ENCODE data around the gene OR2T6.
"Not testable (repeated sequence)": the region's sequence is repeated elsewhere in the genome, so short reads cannot be mapped to it uniquely, and the experiment has no call there.

OR2T6 gene, protein sequence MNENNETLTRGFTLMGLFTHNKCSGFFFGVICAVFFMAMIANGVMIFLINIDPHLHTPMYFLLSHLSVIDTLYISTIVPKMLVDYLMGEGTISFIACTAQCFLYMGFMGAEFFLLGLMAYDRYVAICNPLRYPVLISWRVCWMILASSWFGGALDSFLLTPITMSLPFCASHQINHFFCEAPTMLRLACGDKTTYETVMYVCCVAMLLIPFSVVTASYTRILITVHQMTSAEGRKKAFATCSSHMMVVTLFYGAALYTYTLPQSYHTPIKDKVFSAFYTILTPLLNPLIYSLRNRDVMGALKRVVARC

DNA sequence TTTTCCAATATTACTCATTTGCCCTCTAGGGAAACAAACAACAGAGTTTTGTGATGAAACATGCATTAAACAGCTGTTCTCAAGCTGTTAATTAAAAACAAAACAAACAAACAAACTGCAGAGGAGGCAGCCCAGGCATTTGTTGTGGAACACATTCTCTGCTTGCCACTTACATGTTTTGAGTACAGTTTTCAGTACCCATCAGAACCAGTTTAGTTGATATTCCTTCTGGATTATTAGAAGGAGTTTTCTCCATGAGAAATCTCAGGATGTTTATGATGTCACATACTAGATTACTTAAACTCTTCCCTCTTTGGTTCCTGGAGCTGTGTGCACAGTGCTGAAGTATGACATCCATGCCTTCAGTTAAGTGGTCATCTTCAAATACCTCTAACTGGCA, at the start of gene OR2T6:
Gene OR2T6 (plus strand): TSS at position 301 of the 400 bp plus-strand sequence. CDS start 11,863 bp downstream, outside the sequence.
- DNase-seq, result no peak

DNA sequence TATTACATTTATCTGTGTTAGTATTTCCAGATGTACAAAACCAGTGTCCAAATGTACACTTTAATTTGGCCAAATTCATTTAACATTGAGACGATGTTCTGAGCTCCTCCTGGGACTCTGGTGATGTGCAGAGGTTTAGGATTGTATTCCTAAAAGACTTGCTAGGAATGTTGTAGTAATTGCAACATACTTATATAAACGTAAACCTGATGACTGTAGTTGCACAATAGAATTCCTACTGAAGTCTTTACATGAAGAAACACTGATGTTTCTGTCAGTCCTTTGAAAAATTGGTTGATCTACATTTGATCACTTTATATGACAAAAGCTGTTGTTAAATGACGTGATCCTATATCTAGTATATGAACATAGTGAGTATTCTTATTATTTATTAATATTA, 32.1 kb upstream of the OR2T6 start:
- DNase-seq, result no peak

DNA sequence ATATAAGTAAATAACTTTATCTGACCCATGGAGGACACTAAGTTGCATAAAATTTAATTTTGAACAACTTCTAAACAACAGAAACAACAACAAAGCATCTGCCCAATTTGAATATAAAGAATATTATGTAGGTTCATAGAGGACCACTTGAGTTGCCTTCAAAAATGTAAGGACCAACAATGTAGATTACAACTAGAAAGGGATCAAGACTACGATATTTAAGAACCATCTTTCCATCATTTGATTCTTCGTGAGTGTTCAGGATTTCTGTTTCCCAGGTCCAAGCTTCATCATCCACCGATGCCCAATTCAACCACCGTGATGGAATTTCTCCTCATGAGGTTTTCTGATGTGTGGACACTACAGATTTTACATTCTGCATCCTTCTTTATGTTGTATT, 27.1 kb upstream of the OR2T6 start, which contains the start of gene OR14C36:
Gene OR14C36 (plus strand): TSS at position 301 of the 400 bp plus-strand sequence. CDS start 0 bp downstream, at position 301.
- DNase-seq, result no peak

DNA sequence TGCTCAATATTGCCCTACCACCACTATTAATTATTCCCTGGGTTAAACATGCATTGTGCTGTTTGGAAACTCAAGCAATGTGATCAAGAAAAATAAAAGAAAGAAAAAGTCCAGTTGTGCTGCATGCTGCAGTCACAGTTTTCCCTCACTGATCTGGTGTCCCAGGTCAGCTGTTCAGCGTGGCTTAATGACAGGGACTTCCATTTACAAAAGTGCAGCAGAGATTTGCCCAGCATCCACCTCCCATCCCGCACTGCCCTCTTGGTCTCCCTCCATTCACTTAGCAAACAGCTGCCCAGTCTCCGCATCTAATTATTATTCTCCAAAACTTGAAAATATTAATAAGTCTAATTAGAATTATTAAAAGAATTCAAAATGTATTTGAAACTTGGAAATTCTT, 16.1 kb upstream of the OR2T6 start:
- DNase-seq, result no peak

DNA sequence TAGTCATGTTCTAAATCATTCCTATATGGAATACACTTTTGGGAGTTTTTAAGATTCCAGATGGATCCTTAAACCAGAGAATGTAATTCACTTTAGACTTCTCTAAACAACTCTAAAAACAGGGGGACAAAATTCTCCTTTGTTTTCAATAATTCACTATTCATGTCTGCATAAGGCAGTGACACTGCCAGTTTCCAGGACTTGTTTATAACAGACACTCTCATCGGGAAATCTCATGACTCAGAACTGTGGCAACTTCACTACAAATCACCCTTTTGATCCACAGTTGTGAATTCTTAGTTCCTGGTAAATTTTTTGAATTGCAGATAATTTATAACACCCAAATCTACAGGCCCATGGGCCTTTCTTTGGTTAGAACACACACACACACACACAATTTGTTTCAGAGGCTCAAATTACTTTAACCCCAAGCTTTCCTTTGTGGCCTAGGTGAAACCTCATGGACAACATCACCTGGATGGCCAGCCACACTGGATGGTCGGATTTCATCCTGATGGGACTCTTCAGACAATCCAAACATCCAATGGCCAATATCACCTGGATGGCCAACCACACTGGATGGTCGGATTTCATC, 14.3 kb upstream of the OR2T6 start, which contains the start of gene OR2T4:
Gene OR2T4 (plus strand): TSS at position 545 of the 595 bp plus-strand sequence. CDS start 0 bp downstream, at position 545.
- DNase-seq, result no peak

DNA sequence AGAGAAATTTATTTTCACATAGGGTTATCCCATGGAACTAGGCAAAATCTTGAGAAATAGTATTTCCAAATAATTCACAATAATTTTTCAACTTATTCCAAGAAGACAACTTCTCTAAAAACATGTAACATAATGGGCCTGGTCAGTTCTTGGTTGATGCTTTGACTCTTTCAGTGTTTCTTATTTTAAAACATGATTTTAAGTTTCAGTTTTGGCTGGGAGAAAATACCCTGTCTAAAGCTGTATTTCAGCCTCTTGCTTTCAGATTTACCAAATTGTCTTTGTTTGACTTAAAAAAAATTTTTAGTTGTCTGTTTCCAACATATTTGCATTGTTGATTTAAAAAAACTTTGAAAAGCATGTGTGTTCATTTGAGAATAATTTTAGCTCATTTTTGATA, 8.9 kb upstream of the OR2T6 start:
- DNase-seq, result no peak

DNA sequence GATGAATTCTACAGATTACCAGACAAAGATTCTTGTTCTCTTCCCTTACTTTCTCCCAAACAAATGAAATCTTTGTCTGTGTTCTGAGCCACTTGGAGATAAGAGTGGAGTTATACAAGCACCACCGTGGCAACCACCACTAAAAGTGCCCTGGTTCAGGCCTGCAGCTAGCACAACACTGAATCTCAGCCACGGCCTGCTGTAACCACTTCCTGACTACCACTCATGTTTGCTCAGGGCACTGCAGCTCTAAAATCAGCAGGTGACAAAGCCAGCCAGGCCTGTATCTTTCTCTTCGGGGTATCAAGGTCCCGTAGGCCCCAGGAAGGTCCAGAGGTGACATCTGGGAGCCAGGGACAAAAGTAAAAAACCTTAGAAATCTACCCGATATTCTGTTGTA, 3.2 kb upstream of the OR2T6 start:
- no peak for DNase-seq

DNA sequence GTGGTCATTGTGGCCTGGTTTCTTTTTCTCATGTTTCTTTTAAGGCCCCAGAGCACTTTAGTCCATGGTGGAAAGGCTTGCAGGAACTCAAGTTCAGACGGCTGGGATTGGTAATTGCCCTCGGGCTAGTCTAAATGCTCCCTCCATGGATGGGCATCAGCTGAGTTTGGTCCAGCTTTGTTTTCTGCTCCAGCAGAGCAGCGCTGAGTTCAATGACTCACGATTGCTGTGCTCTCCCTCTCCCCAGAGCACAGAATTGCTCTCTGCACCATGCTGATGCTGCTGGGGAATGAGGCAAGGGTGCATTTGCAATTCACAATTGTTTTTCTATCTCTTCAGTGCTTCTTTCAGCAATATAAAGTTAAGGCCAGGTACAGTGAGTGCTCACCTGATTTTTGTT, 1.8 kb upstream of the OR2T6 start:
- DNase-seq, result no peak

DNA sequence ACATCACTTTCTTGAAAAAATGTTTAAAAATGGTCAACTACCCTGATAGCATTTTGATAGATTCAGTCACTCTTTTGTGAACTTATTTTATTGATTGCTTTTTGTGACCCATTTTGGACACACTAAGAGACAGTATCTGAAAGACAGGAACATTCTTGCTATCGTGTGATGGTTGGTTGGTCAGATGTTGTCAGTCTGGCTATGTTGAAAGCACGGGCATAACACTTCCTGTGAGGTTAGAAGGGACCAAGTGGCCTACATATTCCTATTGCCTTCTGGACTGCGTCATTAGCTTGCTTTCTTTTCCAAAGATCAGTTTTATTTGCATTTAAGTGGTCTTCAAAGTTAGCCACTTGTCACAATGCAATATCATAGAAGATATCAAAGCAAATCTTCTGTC, 1.4 kb downstream of the OR2T6 start:
- DNase-seq, result no peak

DNA sequence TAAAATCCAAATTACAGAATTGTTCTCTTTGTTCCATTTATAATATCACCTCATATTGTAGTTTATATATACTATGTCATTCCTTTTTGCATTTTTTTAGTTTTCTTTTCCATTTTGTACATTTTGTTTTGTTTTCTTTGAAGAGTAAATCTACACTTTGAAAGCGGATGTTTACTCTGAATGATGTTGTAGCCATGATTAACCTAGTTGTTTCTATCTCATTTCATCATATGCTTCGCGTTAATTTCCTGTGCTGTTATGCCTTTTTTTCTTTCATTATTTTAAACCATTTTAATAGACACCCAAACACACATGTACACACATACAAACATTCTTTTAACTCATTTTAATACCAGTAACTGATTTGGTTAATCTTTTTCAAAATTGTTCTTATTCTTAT, 5.3 kb downstream of the OR2T6 start:
- no peak for DNase-seq

DNA sequence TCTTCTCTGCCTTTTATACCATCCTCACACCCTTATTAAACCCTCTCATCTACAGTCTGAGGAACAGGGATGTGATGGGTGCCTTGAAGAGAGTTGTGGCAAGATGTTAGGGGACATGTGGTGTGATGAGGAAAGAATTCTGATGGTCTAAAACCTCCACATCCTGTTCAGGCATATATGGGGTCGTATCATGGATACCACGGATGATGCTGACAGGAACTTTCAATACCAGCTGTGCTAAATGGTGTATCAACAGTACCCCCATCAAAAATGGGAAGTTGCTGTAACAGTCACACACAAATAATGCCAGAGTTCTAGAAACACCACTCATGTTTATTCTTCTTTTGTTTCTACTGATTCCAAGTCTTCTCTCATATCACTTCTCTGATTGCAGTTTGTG, 12.9 kb downstream of the OR2T6 start:
- no peak for DNase-seq

DNA sequence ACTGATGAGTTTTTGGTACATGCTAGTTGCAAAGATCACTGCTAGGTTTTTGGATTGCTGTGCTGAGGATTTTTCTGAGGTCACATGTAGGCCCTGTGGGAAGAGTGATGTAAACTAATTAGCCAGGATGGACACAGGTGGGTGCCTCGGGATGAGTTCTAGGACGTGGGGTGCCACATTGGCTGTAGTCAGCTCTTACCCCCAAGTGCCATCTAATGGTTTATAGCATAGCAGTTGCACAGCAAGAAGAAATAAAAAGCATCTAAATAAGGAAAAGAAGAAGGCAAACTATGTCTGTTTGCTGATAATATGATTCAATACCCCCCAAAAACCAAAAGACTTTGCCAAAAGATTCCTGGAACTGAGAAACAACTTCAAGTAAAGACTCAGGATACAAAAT, 17.5 kb downstream of the OR2T6 start:
- DNase-seq, result no peak

DNA sequence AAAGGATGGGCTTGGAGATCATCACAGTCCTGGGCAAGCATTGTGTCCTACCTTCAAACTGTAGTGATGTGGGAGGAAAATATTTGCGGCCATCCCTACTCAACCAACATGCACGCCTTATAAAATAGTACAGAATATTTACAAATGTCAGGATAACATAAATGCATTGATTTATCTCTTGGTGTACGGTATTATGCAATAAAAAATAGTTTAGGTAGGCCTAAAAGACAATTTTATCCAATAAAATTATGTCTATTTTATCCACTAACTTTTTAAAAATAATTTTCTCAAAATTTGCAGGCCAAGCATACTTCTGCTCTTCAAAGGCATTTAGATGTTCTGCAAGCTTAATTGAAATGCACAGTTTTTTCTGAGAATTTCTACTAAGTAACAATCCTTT, 27.2 kb downstream of the OR2T6 start, which contains the start of gene OR2T1:
Gene OR2T1 (plus strand): TSS at position 301 of the 400 bp plus-strand sequence. CDS start 3,100 bp downstream, outside the sequence.
- DNase-seq, result no peak

DNA sequence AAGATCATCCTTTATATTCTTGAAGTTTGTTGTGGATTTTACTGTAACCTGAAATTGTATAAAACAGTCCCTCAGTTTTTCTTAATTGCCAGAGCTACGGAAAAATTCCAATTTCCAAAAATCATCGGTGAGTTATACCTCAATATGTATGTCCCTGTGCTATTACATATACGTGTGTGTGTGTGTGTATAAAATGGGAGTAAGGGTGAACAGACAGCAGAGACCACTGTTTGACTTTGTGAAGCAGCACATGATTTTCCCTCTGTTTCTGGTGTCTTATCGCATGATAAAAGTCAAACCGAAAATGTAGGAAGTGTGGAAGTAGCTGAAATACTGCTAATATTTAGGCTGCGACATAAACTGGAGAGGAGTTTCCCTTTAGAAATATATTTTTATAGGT, 28.5 kb downstream of the OR2T6 start:
- no peak for DNase-seq

DNA sequence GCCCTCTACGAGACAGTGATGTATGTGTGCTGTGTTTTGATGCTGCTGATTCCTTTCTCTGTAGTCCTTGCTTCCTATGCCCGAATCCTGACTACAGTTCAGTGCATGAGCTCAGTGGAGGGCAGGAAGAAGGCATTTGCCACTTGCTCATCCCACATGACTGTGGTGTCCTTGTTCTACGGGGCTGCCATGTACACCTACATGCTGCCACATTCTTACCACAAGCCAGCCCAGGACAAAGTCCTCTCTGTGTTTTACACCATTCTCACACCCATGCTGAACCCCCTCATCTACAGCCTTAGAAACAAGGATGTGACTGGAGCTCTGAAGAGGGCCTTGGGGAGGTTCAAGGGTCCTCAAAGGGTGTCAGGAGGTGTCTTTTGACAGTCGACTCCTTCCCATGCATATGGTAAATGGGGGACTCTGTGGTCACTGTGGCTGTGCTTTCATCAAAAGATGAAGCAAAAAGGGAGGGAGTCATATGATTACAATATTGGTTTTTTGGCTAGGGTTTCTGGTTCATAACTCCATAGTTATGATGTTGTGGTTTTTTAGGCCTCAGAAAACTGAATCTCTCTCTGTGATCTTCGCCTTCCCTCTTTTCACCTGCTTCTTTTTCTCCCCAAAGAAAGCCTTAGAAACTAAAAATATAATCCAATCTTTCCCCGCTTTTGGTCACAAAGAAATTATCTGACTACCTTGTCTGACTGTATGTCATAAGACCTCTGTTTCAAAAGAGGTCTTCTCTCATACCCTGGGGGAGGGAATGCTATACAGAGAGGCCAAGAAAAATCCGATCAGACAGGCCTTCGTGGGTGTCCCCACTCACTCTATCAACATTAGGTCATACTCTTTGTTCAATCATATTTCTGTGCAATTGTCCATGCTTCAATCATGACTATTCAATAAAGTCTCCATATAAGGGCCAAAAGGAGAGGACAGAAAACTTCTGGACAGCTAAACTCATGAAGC, 31.5 kb downstream of the OR2T6 start:
- no peak for DNase-seq

DNA sequence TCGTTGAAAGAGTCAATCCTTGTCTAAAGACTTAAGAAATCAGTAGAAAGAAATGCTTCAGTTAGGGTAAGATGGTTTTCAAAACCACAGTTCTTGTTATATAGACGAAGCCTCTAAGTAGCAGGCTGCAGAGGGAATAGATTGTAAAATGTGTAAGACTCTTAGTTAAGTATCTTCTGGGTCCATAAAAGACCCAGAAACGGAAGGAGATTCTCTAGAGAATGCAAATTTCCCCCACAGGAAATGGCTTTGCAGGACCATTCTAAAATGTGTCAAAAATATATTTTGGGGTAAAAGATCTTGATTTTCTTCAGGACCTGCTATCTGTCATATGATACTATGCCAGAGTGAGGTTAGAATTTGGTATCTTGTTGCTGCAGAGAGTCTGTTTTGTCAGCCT, 40.7 kb downstream of the OR2T6 start:
- DNase-seq, result no peak

DNA sequence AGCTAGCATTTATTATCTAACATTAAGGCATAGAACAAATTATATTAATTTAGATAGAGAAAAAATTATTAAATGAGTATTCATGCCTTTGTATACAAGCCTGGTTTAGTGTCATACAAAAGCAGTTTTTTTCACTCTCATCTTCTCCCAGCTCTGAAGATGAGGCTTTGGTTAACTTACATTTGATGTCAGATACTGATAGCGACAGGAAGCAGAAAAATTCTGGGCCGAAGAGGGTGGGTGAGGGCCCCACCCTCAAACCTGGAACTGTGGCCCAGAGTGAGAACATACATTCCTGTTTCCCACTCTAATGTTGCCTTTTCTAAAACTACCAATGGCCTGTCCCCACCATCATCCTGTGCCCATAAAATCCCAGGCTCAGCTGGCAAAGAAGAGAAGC, 42.3 kb downstream of the OR2T6 start:
- DNase-seq, result no peak

DNA sequence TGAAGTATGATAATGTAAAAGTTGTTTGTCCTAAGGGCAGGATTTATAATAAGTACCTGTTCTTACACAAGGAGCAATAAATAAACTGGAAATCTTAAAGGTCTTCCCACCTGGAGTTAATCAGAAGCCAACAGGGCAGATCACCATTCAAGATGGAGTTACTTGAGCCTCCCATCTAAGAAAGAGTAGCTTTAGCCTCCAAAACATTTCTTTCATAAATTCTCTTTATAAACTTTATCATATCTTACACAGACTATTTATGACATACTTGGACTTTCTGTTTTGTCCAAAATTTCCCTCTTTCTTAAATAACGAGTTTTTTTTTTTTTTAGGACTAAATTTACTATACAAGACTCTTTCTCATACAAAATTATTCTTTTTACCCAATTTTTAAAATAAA, 45.8 kb downstream of the OR2T6 start:
- DNase-seq, result no peak

DNA sequence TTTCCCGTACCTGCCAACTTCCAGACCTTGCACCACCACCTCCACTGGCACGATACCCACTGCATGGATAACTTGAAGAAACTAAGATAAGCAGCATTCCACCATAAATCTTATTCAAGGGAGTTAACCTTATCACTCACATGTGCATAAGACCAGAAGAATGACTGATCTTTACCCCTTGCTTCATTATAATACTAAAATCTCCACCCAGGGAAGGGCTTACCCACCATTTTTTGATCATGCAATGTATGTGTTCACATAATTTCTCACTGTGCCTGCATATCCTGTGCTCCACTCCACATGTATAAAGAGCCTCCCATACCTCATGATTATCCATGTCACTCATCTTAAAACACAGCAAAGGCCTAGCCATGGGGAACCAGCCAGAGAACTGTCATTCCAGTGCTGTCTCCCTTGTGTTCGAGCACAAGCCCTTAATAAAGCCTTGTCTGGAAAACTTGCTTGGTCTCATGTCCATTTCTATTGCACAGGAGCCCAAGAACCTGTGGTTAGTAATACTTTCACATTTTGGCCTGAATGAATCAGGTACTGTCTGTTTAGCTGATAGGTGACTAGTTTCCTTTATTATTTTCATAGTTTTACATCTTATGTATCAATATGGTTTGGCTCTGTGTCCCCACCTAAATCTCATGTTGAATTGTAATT, 52.1 kb downstream of the OR2T6 start:
- not testable (repeated sequence) for DNase-seq

DNA sequence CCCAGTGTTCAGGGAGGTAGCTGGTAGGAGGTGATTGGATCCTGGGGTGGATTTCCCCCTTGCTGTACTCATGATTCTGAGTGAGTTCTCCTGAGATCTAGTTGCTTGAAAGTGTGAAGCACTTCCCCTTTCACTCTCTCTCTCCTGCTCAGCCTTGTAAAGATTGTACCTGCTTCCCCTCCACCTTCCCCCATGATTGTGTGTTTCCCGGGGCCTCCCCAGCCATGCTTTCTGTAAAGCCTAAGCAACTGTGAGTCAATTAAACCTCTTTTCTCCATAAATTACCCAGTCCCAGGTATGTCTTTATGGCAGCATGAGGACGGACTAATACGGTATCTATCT, 52.6 kb downstream of the OR2T6 start:
- not testable (repeated sequence) for DNase-seq

DNA sequence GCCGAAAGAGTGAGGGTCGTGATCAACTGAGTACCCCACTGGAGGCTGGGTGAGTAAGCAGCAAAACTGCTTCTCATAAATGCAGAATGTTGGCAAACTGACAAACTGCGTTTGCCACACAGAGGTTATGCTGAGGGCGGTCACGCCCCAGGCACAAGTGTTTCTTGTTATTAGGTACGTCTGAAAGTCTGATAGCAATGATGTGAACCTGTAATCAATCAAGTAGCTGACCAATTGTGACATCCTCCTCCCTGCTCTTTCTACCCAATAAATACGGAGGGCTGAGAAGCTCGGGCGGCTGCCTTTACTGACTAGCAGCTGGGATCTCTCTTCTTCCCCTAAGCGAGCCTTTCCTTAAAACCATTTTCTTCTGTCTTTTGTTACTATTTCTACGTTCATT, 56.1 kb downstream of the OR2T6 start:
- not testable (repeated sequence) for DNase-seq

DNA sequence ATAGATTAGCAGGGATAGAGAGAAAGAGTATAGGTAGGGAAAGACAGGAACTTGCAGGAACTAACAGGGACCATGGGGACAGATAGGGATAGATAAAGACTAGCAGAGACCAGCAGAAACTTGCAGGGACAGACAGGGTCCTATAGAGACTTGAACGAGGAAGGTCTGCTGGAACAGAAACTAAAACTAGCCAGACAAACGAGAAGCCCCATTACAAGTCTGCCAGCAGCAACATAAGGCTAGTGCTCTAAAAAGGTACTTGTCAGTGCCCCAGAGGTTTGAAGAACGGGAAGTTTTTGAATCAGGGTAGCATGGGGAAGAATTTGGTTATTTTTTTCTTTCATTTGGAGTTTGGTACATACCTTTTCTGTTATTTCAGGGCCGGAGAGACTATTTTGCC, 56.7 kb downstream of the OR2T6 start:
- not testable (repeated sequence) for DNase-seq
